GM10248 (cell line): ENCODE results near the gene TESPA1.

Experiments used
- CTCF ChIA-PET: fragments of 300-600 bp; sonication (Branson Sonifier 250); formaldehyde crosslinking; extraction: SDS; loops from one replicate; lab custom pipeline; 2021; ENCODE audit warnings: antibody characterized with exemption; lab: Yijun Ruan, JAX
- POLR2A ChIA-PET: fragments of 350-650 bp; sonication (Branson Sonifier 250); formaldehyde crosslinking; extraction: SDS; loops from one replicate; lab custom pipeline; 2020; ENCODE audit warnings: antibody characterized with exemption; lab: Yijun Ruan, JAX
- DNase-seq: peaks from one replicate; pipeline ENCODE4 v3.0.0; 2012; ENCODE audit errors: extremely low spot score
- CTCF ChIP-seq: IDR thresholded peaks from 2 replicates; pipeline ENCODE4 v1.5.1; 2012; ENCODE audit warnings: mild to moderate bottlenecking, low read depth; ENCODE audit errors: extremely low read depth, missing control alignments, control extremely low read depth

Gene TESPA1

GRCh38 chr12:54934419-54934818 is 50.1 kb downstream of the TESPA1 start:
- POLR2A ChIA-PET = no interaction called here
- no peak for TF ChIP-seq CTCF
- CTCF ChIA-PET = interaction anchor here (1.4 to 3.0 kb wide), 3 partner anchors 24 to 80 kb away, joined by 4 to 9 read pairs (median 8); partner anchors contain the start of gene MUCL1
- DNase-seq = no peak

GRCh38 chr12:54933376-54933775 is 51.2 kb downstream of the TESPA1 start:
- no peak for DNase-seq
- ChIA-PET CTCF (interaction anchor here (3.0 kb wide), 1 partner anchor 26 kb away, joined by 9 read pairs; no protein-coding TSS in a partner anchor), POLR2A (no interaction called here)
- no peak for TF ChIP-seq CTCF

- CTCF ChIA-PET = no interaction called here
- POLR2A ChIA-PET = no interaction called here
- no peak for TF ChIP-seq CTCF
- no peak for DNase-seq
Measured at GRCh38 chr12:54932691-54933090, 51.9 kb downstream of the TESPA1 start.

- ChIA-PET POLR2A (no interaction called here), CTCF (no interaction called here)
- no peak for DNase-seq
- no peak for TF ChIP-seq CTCF
Measured at GRCh38 chr12:54932038-54932437, 52.5 kb downstream of the TESPA1 start.

- ChIA-PET POLR2A (no interaction called here), CTCF (interaction anchor here (1.1 to 1.3 kb wide), 2 partner anchors 16 to 181 kb away, joined by 3 read pairs; no protein-coding TSS in a partner anchor)
- no peak for DNase-seq
- TF ChIP-seq CTCF = no peak
Measured at GRCh38 chr12:54929998-54930397, 54.6 kb downstream of the TESPA1 start.

GRCh38 chr12:54926246-54926645 is 58.3 kb downstream of the TESPA1 start:
- TF ChIP-seq CTCF = no peak
- ChIA-PET CTCF (interaction anchor here (2.1 kb wide), 1 partner anchor 9 kb away, joined by 6 read pairs; no protein-coding TSS in a partner anchor), POLR2A (no interaction called here)

More at GRCh38 chr12:54926246-54926645, 58.3 kb downstream of the TESPA1 start:
- no peak for DNase-seq
